Right lobe of liver (tissue), 4 donors: Measurements from ENCODE around the gene NOL11.

ENCODE experiments used
- POLR2A ChIP-seq: fragments of 450-650 bp; IDR thresholded peaks from one replicate; pipeline ENCODE4 v1.6.1; 2017; ENCODE audit warnings: antibody characterized with exemption, mild to moderate bottlenecking
- TF ChIP-seq, protein P1 (sequence below), 4 donors: fragments of 200-600 bp in 3 of 4; fragments of 450-650 bp in 1 of 4; IDR thresholded peaks; one replicate each; pipeline versions ENCODE4 v1.5.1 to v1.8.0; 2016 to 2022; ENCODE audit warnings: antibody characterized with exemption in 4 of 4, mild to moderate bottlenecking in 2 of 4
- donor health status: DM: no; HTN: no; CAD: no.
- donor health status: DM: no; HTN: no; CAD: no.
- donor health status: DM: no; HTN: yes; CAD: no.

- TF ChIP-seq, protein P1, sequence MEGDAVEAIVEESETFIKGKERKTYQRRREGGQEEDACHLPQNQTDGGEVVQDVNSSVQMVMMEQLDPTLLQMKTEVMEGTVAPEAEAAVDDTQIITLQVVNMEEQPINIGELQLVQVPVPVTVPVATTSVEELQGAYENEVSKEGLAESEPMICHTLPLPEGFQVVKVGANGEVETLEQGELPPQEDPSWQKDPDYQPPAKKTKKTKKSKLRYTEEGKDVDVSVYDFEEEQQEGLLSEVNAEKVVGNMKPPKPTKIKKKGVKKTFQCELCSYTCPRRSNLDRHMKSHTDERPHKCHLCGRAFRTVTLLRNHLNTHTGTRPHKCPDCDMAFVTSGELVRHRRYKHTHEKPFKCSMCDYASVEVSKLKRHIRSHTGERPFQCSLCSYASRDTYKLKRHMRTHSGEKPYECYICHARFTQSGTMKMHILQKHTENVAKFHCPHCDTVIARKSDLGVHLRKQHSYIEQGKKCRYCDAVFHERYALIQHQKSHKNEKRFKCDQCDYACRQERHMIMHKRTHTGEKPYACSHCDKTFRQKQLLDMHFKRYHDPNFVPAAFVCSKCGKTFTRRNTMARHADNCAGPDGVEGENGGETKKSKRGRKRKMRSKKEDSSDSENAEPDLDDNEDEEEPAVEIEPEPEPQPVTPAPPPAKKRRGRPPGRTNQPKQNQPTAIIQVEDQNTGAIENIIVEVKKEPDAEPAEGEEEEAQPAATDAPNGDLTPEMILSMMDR (IDR thresholded peaks at IDR 0.05), result no peak
- TF ChIP-seq POLR2A, result no peak
Observed at GRCh38 chr17:67754001-67754400, 36.3 kb downstream of the NOL11 start.
